Psoas muscle (tissue), 8 donors: ENCODE results near the gene ABCB8. TPM values are rescaled to one million over a fixed set of nuclear protein-coding genes. Genes with fewer than 3 reads are reported as not detected.
A peak's percentile ranks its signal among the peaks of the same experiment; 100 is the strongest.
"Not testable (repeated sequence)": the region's sequence is repeated elsewhere in the genome, so short reads cannot be mapped to it uniquely, and the experiment has no call there.

Source experiments
- ATAC-seq, 4 donors: fragments of 200-7000 bp; cut with Tn5 transposase; one replicate each; pipeline ENCODE4 v1.9.1; 2020; ENCODE audit warnings: moderate library complexity in 3 of 4, mild to moderate bottlenecking in 2 of 4
- DNase-seq, 2 donors: peaks; one replicate each; pipeline ENCODE4 v3.0.0-alpha.2; 2020
- H3K27ac ChIP-seq: fragments of 200-600 bp; one replicate; pipeline ENCODE4 v1.8.0; 2022
- H3K27me3 ChIP-seq, 3 donors: fragments of 200-600 bp in 1 of 3; one replicate each; pipeline versions ENCODE4 v1.6.1 to v1.8.0; 2013 to 2022; ENCODE audit warnings: low read length in 2 of 3, mild to moderate bottlenecking in 2 of 3, moderate library complexity in 1 of 3; ENCODE audit not compliant: insufficient read depth in 3 of 3
- H3K36me3 ChIP-seq, 2 donors: fragments of 200-600 bp in 1 of 2; one replicate each; pipeline versions ENCODE4 v1.6.1 to v1.8.0; 2013 to 2022; ENCODE audit warnings: low read depth in 1 of 2, mild to moderate bottlenecking in 1 of 2, moderate library complexity in 1 of 2; ENCODE audit not compliant: insufficient read depth in 1 of 2
- H3K4me1 ChIP-seq: fragments of 200-600 bp; one replicate; pipeline ENCODE4 v1.8.0; 2022
- H3K4me3 ChIP-seq: fragments of 200-600 bp; one replicate; pipeline ENCODE4 v1.8.0; 2022; ENCODE audit warnings: mild to moderate bottlenecking
- H3K9me3 ChIP-seq: fragments of 200-600 bp; one replicate; pipeline ENCODE4 v1.8.0; 2022
- CTCF ChIP-seq: fragments of 200-600 bp; IDR thresholded peaks from one replicate; pipeline ENCODE4 v1.8.0; 2022; ENCODE audit warnings: antibody characterized with exemption
- WGBS, 3 donors: extraction: QIAGEN DNeasy Blood & Tissue Kit; methylation state at CpG; one replicate each; pipeline versions ENCODE4 v1.1.6 to v1.1.7; 2013; 5-methylcytosine and 5-hydroxymethylcytosine counted together
- intact Hi-C, 2 donors: fragments of 100-400 bp; cut with DNase I; formaldehyde crosslinking; loops; one replicate each; pipeline versions ENCODE4 v1.11.0 to v1.14.2; 2022
- polyA plus RNA-seq, 3 donors: library from polyadenylated mRNA; stranded (reverse); fragments of 200-250 nt; gene quantifications; one replicate each; pipeline ENCODE4 v1.2.3, GENCODE V29; 2013
- total RNA-seq, 4 donors: library from RNA; stranded (reverse); fragmentation: NEBNext Ultra II Directional in 2 of 4; extraction: Animal tissue kit (Norgen Biotek cat#: 25700) in 2 of 4; gene quantifications; one replicate each; pipeline versions ENCODE4 v1.2.1 to v1.2.4, GENCODE V29; 2021 to 2023
- donor health status: healthy with polysubstance abuse.
- donor health status: DM: no; HTN: no; CAD: no; lungs with moderate emphysema.
- donor health status: Bipolar disorder and iron deficiency.
- donor health status: healthy.
- donor health status: DM: yes; HTN: yes; CAD: no.
- donor health status: DM: no; HTN: no; CAD: no.
- donor health status: DM: no; HTN: no; CAD: no.
- donor health status: DM: yes; HTN: yes; CAD: no.

Gene ABCB8
- total and polyA plus RNA-seq, 7 donors, result 9.3 to 20.7 (median 16.6) TPM

DNA sequence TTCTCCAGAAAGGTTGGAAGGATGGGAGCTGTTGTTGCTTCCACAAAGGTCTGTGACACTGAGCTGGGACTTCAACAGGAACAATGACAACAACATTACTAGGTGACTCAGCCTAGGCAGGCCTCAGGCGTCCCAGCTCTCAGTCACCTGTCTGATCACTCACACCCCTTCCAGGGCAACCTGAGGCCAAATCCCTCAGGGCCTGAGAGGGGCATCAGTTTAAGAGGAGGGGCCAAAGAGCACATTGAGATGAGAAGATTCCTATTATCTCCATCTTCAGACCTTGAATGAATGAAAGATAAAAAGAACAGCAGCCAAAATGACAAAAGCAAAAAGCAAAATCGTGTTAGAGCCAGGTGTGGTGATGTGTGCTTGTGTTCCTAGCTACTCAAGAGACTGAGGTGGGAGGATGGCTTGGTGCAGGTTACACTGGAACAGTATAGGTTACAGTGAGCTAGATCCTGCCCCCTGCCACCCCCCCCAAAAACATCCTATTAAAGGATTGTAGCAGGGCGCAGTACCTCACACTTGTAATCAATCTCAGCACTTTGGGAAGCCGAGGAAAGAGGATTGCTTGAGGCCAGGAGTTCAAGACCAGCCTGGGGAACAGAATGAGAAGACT lies 3.7 kb upstream of the ABCB8 start, which contains the start of gene ATG9B:
ATG9B (minus strand) TSS at position 60 of the 622 bp plus-strand sequence. CDS start 71 bp downstream, outside the sequence.
- intact Hi-C loops, result loop anchor here in 1 of 2 donors (5.0 kb wide), 1 partner anchor 88 kb away; no protein-coding TSS in a partner anchor
- ATAC-seq (no peak), DNase-seq (no peak)
- 70 to 77% (median 72%) methylated on average over 4 of the region's 4 CpGs for WGBS, 3 donors
- Histone ChIP-seq H3K4me1 (peaks cover 7% of the 10 kb centered on the region), H3K27ac (no peak within 1 kb of the TSS), H3K4me3 (no peak within 1 kb of the TSS), H3K9me3 (no peaks in the 10 kb centered on the region), H3K27me3 (peaks cover 0 to 5% (median 0%) of the 10 kb centered on the region in 3 donors), H3K36me3 (no peaks in the 10 kb centered on the region)
- TF ChIP-seq CTCF, result no peak

DNA sequence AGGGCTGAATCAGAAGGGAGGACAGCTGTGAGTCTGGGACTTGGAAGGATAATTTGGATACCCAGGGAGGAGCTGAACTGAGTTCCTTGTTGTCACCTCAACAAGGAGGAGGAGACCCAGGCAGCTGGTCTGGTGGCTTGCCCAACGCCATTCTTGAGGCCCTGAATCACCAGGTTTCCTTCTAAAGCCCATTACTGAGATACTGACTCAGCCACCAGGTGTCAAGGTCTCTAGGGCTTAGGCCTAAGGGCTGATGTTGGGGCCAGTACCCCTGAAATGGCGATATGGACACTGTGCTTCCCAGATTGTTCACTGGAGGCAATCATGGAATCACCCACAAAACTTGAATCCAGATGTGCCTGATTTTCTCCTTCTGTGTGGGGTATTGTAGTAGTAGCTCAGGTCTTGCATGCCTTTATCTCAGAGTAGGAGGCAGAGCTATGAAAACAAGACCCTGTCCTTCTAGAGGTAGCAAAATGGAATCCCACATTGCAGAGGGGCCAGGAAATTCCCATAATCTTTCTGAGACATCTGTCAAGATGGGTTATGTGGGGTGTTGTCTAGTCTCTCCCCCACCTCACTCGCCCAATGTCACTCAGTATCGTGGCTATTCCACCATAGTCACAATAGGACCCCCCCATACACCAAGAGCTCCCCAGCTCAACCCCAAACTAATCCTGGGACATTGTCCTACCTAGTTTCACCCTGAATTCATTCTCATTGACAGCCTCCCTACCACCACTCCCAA lies 2.2 kb upstream of the ABCB8 start:
- intact Hi-C loops, result loop anchor here in 1 of 2 donors (5.0 kb wide), 1 partner anchor 86 kb away; no protein-coding TSS in a partner anchor
- H3K36me3 ChIP-seq, result no peaks in the 10 kb centered on the region

GRCh38 chr7:151026771-151027727 lies 1.2 kb upstream of the ABCB8 start:
- Histone ChIP-seq H3K4me3 (peak overlapping the region; percentile 82), H3K27ac (peak overlapping the region; percentile 88)
- not testable (repeated sequence) for H3K36me3 ChIP-seq, DNase-seq, H3K27me3 ChIP-seq, ATAC-seq, H3K9me3 ChIP-seq, H3K4me1 ChIP-seq
- 50 to 56% (median 56%) methylated on average over 19 of the region's 19 CpGs for WGBS, 3 donors
- intact Hi-C loops, result loop anchor here in 1 of 2 donors (5.0 kb wide), 1 partner anchor 85 kb away; no protein-coding TSS in a partner anchor

More for the DNA sequence above, 2.2 kb upstream of the ABCB8 start:
- Histone ChIP-seq H3K9me3 (no peaks in the 10 kb centered on the region), H3K27ac (no peak overlapping the region), H3K27me3 (no peaks in the 10 kb centered on the region), H3K4me1 (peaks cover 9% of the 10 kb centered on the region), H3K4me3 (no peak overlapping the region)
- TF ChIP-seq CTCF, result no peak
- WGBS, 3 donors, result 77 to 84% (median 81%) methylated on average over 4 of the region's 4 CpGs
- ATAC-seq (no peak), DNase-seq (no peak)

GRCh38 chr7:151027728-151028130 lies 521 bp upstream of the ABCB8 start:
- H3K4me1 ChIP-seq, H3K9me3 ChIP-seq, DNase-seq, H3K27me3 ChIP-seq: not testable (repeated sequence)
- intact Hi-C loops, result loop anchor here in 1 of 2 donors (5.0 kb wide), 1 partner anchor 85 kb away; no protein-coding TSS in a partner anchor
- WGBS, 3 donors, result 7 to 11% (median 10%) methylated on average over 16 of the region's 16 CpGs
- H3K36me3 ChIP-seq, result peaks cover 0 to 16% of the 10 kb centered on the region in 2 donors
- H3K27ac ChIP-seq, result peak overlapping the region; percentile 88
- peak overlapping the region; percentile 82 for H3K4me3 ChIP-seq
- ATAC-seq, result peak in 1 of 4 donors; percentile 0

- TF ChIP-seq CTCF, result no peak
- Histone ChIP-seq H3K4me3 (peak overlapping the region; percentile 82), H3K4me1 (peaks cover 9% of the 10 kb centered on the region), H3K27me3 (no peaks in the 10 kb centered on the region), H3K36me3 (peaks cover 0 to 25% of the 10 kb centered on the region in 2 donors), H3K27ac (peak overlapping the region; percentile 88), H3K9me3 (no peaks in the 10 kb centered on the region)
- DNase-seq (no peak), ATAC-seq (peak in 2 of 4 donors; percentile 5 to 18)
- WGBS, 3 donors, result 34 to 45% (median 37%) methylated on average over 17 of the region's 17 CpGs
- intact Hi-C loops, result loop anchor here in 1 of 2 donors (5.0 kb wide), 1 partner anchor 83 kb away; no protein-coding TSS in a partner anchor
Observed at GRCh38 chr7:151028948-151029501, 775 bp downstream of the ABCB8 start.
